GM21825 (cell line): ENCODE data around the gene ADGRG7.

Experiments used
- ATAC-seq: cut with Tn5 transposase; IDR thresholded peaks from one replicate; pipeline ENCODE4 v1.9.1; 2021; ENCODE audit warnings: mild to moderate bottlenecking, moderate library complexity; ENCODE audit not compliant: unreplicated experiment

ADGRG7 gene

GRCh38 chr3:100697172-100697571 is 87.8 kb downstream of the ADGRG7 start:
- ATAC-seq = no peak

DNA sequence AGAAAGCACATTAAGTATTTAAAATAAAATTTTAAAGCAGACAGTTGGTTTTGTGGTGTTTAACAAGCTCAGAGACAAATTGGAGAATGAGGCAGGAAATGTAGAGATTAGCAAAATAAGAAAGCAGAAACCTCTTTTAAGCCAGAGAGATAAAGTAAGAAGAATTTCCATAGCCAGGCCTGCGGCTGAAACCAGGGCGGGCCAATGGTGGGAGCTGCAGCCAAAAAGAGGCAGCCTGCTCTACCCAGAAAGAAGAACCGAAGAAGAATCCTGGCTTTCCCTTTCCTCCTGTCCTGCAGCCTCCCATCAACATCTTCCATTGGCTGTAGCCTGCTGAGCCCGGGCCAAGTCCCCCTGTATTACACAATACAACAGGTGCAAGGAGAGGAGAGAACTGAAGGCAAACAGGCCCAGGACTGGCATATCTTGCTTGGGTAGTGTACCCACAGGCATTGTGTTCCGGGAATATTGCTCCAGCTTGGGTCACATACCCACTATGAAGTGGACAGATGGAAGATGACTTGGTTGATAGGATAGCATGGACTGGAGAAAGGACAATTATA is 88.4 kb downstream of the ADGRG7 start:
- no peak for ATAC-seq

DNA sequence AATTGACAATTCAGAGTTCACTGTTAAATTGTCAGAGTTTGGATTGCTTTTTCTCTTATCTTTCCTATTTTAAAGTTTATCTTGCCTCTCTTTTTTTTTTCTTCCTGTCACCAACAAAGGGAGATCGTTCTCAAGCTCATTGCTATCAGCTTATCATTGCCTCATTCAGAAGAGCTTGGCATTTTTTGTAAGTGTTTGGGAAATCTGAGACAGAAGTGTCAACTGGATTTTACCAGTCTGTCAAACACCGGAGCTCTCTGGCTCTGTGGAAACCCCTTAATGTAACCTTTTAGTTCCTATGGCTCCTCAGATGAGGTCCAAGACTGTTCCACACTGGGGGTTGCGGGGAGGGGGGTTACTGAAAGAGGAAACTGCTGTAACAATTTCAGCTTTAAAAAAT is 89.3 kb downstream of the ADGRG7 start:
- ATAC-seq = no peak

- ATAC-seq = no peak
Measured at GRCh38 chr3:100700708-100701107, 91.3 kb downstream of the ADGRG7 start.

DNA sequence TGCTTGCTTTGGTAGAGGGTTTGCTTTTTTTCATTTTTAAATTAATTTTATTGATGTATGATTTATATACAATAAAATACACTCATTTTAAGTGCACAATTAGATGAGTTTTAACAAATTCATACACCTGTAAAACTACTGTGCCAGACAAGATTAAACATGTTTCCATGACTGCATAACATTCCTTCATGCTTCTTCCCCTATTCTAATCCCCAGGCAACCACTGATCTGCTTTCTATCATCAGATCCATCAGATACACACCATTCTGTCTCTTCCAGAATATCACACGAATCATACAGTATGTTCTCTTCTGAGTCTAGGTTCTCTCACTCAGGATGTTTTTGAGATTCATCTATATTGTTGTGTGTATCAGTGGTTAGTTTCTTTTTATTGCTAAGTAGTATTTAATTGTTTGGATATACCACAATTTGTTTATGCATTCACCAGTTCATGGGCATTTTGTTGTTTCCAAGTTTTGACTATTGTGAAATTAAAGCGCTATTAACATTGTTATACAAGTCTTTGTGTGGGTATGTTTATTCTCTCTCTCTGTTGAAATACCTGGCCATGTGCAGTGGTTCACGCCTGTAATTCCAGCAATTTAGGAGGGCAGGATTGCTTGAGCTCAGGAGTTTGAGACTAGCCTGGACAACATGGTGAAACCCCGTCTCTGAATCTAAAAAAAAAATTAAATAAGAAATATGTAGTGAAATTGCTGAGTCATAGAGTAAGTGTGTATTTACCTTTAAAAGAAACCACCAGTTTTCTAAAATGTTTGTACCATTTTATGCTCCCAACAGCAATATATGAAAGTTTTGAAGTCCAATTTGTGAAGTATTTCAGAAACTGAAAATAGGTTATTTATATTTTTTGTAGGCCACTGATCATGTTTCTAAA is 92.9 kb downstream of the ADGRG7 start:
- no peak for ATAC-seq

DNA sequence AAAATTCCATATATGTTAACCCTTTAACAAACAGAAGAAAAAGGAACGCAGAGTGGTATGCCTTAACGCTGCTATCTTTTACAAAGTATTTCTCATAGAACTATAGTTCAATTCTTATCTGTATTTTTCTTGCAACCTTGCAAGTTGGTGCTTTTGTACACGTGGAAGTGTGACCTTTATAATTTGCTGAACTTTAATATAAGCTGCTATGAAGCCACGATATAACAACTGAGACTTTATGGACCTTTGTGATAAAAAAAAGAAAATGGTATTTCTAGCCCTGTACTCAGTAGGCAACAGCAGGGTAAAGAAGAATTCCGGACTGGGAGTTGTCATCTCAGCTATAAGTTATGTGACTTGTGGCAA is 93.6 kb downstream of the ADGRG7 start:
- ATAC-seq = no peak

GRCh38 chr3:100703865-100704264 is 94.5 kb downstream of the ADGRG7 start:
- ATAC-seq = no peak

GRCh38 chr3:100706365-100706764 is 97.0 kb downstream of the ADGRG7 start:
- no peak for ATAC-seq

GRCh38 chr3:100708644-100708988 is 99.2 kb downstream of the ADGRG7 start:
- ATAC-seq = no peak

DNA sequence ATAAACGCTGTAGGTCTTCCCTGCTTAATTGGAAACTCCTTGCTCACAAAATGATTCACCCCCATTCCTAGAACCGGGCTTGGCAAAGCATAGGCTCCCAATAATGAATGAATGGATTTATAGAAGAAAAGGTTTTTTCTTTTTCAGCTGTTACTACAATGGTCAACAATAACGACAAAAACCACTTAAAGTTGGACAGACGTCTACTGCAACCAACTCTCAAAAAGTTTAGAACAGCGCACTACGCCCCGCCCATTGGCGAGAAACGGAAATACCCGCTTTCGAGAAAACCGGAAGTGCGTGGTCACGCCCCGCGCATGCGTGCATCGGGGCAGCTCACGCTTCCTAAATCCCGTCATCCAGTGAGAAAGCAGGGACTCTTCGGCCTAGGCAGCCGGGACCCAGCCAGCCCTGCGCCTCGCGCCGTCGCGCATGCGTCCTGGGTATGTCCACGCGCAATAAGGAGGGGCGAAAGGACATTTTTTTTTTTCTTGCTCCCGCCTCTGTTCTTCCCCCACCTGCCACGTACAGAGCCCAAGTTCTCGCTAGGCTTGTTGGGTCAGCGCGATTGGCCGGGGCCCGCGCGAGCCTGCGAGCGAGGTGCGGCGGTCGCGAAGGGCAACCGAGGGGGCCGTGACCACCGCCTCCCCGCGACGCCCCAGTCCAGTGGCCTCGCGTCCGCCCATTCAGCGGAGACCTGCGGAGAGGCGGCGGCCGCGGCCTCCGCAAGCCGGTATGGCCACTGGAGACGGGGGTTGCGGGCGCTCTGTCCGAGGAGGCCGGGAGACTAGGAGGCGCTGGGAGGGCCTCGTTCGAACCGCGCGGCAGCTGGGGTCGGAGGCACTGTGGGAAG is 99.8 kb downstream of the ADGRG7 start, which contains the start of gene TFG:
Gene TFG, plus strand, starts transcription at position 506 of the 853 bp plus-strand sequence. CDS start 4,192 bp downstream, outside the sequence.
- peak; percentile 92 for ATAC-seq

DNA sequence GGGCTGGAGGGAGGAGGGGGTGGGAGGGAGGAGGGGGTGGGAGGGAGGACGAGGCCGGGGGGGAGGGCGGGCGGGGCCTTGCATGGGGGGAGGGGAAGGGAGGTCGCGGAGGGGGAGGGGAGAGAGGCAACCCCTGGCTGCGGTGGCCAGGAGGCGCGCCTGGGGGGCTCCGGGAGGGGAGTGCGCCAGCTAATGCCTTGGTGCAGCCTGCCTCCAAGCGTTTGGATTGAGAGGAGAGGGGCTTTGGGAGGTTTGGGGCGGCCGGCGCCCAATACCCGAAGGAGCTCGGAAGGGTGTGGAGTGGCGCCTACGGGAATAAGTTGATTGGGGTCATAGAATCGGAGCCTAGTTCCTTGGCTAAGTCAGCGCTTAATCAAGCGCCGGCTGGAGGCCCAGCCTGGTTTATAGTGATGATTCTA is 100.5 kb downstream of the ADGRG7 start:
- ATAC-seq = no peak

DNA sequence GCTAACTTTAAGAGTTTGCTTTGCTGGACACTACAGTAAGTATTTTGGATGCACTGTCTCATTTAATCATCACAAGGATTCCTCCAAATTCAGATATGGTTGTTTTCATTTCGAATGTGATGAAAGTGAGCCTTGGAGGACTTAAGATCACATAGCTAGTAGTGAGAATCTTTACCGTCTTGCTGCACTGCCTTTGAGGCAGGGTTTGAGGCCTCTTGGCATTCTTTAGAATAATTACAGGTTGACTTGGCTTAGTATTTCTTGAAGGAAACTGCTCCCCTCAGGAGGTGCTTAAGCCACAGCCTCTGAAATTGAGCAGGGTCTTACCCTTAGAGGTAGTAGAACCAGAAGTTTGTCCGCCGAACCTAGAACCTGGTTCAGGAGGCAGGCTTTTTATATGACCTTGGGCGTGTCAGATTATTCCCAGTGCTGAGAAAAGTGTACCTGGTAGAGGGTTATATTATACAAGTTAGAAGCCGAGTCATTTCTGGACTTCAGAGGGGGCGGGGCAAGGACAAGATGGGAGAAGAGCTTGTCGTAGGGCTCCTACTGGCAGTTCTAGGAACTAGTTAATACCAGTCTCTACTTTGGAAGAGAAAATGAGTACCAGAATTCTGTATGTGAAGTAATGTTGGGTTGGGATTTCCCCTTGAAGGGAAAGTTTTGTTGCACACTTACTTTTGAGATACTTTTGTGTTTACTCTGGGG is 101.0 kb downstream of the ADGRG7 start:
- peak; percentile 35 for ATAC-seq

GRCh38 chr3:100715176-100715575 is 105.8 kb downstream of the ADGRG7 start:
- ATAC-seq = no peak

DNA sequence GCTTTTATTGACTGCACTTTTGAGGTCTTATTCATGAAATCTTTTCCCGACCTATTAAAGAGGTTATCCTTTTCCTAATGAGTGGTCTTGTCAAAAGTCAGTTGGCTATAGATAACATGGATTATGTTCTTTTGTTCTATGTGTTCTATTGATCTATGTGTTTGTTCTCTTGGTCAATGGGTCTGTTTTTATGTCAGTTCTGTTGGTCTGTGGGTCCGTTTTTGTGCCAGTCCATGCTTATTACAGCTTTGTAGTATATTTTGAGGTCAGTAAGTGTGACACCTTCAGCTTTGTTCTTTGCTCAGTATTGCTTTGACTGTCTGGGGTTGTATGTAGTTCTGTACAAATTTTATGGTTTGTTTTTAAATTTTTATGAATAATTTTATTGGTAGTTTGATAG is 107.7 kb downstream of the ADGRG7 start:
- no peak for ATAC-seq

- ATAC-seq = no peak
Measured at GRCh38 chr3:100717637-100718487, 108.5 kb downstream of the ADGRG7 start.

DNA sequence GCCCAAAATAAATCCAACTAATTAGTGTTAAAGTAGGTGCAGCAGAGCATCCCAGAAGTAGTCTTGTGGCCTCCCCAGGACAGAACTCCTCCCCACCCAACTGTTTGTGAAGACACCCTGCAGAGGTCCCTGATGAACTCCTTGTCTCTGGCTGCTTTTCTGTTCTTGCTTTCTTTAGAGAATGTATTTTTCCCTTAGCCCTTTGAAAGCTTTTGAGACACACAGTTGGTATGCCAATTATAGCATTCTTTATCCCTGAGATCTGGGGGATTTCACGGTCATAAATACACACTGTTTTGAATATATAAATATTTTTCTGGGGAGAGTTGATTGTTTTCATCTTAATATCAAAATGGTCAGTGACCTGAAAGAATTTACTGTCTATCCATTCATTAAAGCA is 109.7 kb downstream of the ADGRG7 start:
- no peak for ATAC-seq

- ATAC-seq = no peak
Measured at GRCh38 chr3:100720426-100720825, 111.0 kb downstream of the ADGRG7 start.

DNA sequence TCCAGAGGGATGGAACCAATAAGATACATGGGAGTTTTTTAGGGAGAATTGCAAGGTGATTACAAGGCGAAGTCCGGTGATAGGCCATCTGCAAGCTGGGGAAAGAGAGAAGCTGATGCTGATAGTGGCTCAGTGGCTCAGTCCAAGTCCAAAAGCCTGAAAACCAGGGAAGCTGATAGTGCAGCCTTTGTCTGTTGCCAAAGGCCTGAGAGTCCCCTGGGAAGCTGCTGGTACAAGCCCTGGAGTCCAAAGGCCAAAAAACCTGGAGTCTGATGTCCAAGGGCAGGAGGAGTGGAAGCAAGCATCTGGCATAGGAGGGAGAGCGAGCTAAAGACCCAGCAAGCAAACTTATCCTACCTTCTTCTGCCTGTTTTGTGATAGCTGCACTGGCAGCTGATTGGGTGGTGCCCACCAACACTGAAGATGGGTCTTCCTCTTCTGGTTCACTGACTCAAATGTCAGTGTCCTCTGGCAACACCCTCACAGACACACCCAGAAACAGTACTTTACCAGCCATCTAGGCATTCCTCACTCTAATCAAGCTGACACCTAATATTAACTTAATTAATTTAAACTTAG is 116.6 kb downstream of the ADGRG7 start:
- no peak for ATAC-seq

DNA sequence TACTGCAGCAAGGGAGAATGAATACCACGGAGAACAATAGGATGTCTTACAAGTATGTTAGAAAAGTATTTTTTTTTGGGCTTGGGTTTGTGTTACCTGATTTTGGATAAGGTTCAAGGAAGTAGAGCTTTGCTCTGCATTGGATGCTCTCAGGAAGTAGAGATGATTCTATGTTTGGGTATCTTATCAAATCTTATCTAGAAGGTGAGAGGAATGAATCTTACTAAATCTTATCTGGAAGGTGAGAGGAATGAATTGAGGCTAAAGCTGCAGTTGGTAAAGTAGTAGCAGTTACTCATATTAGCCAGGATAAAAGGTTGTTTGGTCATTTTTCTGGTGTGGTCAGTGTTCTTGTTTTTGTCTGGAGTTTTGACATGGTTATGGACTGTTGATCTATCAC is 117.3 kb downstream of the ADGRG7 start:
- ATAC-seq = no peak

DNA sequence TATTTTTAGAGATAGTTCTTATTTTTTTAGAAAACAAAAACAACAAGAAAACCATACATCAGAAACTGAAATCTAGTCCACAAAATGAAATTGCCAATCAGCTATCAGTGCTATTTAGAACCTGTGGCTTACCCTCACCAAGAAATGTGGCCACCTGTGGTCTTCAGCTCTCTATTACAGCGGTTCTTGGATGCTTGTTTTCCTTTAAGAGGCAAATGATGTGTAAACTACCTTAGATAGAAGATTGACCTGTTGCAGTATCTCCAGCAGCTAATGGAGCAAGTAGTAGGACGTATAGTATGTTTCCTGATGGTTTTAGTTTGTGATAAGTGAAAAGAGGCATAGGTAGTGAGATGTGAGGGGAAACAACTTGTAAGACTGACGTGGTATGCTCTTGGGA is 121.1 kb downstream of the ADGRG7 start:
- no peak for ATAC-seq
